ENCODE results near the gene ZMIZ1. TPM values are rescaled to one million over a fixed set of nuclear protein-coding genes. Genes with fewer than 3 reads are reported as not detected.

ZMIZ1 gene
- total RNA-seq, 6 donors from 2014 or later = 51.0 to 99.2 (median 91.8) TPM

DNA sequence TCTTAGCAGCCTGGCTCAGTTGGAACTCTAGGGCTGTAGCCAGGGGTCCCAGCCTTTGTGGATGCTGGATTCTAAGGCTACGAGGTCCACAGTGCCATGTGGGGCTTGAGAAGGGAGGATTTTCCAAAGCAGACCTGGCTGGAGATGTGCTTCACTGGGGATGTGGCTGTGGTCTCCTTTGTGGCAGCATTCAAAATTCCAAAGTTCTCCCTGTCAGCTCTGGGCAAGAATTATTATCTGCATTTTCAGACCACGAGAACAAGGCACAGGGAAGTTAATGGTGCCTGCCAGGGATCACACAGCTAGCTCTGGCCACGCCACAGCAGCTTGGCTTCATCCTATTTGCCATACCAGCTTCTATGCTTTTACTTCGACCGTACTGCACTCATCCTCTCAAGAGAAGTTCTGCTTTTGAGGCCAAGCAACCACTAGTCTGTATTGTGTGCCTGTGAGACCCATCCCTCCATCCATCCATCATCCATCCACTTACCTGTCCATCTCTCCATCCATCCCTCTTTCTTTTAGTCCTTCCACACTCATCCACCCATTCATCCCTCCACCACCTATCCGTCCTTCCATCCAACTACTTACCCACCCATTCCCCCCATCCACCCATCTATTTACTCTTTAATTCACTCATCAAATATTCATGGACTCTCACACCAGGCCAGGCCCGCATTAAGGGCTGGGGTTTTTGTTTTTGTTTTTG, 71.5 kb downstream of the ZMIZ1 start:
- DNase-seq (no peak), ATAC-seq (ENCODE audit: low FRiP score in 2 of 2) (no peak)
- Histone ChIP-seq H3K4me1 (peaks cover 78 to 93% (median 92%) of the 10 kb centered on the region in 4 donors), H3K36me3 (peaks cover 2 to 26% (median 17%) of the 10 kb centered on the region in 4 donors), H3K27me3 (no peaks in the 10 kb centered on the region), H3K27ac (peak overlapping the region; percentile 80 to 92 (median 86)), H3K9me3 (no peaks in the 10 kb centered on the region), H3K4me3 (no peak overlapping the region)
- TF ChIP-seq POLR2A (IDR thresholded peaks at IDR 0.05) (no peak), EP300 (IDR thresholded peaks at IDR 0.05) (no peak), POLR2AphosphoS5 (IDR thresholded peaks at IDR 0.05) (no peak)
- TF ChIP-seq, protein P1, sequence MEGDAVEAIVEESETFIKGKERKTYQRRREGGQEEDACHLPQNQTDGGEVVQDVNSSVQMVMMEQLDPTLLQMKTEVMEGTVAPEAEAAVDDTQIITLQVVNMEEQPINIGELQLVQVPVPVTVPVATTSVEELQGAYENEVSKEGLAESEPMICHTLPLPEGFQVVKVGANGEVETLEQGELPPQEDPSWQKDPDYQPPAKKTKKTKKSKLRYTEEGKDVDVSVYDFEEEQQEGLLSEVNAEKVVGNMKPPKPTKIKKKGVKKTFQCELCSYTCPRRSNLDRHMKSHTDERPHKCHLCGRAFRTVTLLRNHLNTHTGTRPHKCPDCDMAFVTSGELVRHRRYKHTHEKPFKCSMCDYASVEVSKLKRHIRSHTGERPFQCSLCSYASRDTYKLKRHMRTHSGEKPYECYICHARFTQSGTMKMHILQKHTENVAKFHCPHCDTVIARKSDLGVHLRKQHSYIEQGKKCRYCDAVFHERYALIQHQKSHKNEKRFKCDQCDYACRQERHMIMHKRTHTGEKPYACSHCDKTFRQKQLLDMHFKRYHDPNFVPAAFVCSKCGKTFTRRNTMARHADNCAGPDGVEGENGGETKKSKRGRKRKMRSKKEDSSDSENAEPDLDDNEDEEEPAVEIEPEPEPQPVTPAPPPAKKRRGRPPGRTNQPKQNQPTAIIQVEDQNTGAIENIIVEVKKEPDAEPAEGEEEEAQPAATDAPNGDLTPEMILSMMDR (IDR thresholded peaks at IDR 0.05) = no peak
- WGBS, 2 donors = 89 to 90% methylated on average over 6 to 7 of the region's 7 CpGs

DNA sequence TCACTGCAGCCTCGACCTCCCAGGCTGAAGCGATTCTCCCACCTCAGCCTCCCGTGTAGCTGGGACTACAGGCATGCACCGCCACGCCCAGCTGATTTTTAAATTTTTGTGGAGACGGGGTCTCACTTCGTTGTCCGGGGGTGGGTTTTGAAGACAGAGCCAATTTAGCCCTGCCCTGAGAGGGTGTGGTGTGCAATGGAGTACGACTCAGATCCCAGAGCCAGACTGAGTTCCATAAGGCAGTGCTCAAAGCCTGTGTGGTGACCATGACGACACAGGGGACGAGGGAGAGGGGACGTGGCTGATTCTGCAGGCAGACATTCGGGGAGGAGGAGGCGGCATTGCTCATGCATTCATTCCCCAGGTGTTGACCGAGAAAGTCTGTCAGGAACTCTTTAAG, 72.1 kb downstream of the ZMIZ1 start:
- Histone ChIP-seq H3K4me3 (no peak overlapping the region), H3K9me3 (no peaks in the 10 kb centered on the region), H3K36me3 (peaks cover 2 to 26% (median 17%) of the 10 kb centered on the region in 4 donors), H3K4me1 (peaks cover 78 to 93% (median 92%) of the 10 kb centered on the region in 4 donors), H3K27ac (peak overlapping the region in 3 of 4 donors; percentile 68 to 92 (median 82)), H3K27me3 (no peaks in the 10 kb centered on the region)
- no peak for DNase-seq
- WGBS, 2 donors = 89 to 91% methylated on average over 15 of the region's 15 CpGs
- no peak for ATAC-seq (ENCODE audit: low FRiP score in 2 of 2)
- TF ChIP-seq POLR2AphosphoS5 (IDR thresholded peaks at IDR 0.05) = no peak
- TF ChIP-seq POLR2A (IDR thresholded peaks at IDR 0.05) = no peak
- TF ChIP-seq, protein P1 (IDR thresholded peaks at IDR 0.05) = no peak
- no peak for TF ChIP-seq EP300 (IDR thresholded peaks at IDR 0.05)

DNA sequence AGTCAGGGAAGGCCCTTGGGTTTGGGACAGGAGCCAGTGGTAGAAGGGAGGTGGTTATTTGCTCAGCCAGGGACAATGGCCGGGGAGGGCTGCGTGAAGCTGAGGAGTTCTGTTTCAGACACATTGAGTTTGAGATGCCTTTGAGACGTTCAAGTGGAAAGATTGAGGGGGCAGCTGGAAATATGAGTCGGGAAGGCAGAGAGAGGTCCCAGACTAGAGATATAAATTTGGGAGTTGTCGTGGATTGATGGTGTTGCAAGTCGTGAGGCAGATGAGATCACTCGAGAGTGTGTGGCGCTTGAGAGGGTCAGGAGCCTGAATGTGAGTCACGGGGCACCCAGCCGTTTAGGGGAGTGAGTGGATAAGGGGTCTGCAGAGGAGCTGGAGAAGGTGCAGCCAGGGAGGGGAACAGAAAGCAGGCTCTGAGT, 73.3 kb downstream of the ZMIZ1 start:
- Histone ChIP-seq H3K9me3 (no peaks in the 10 kb centered on the region), H3K27me3 (no peaks in the 10 kb centered on the region), H3K4me1 (peaks cover 78 to 93% (median 92%) of the 10 kb centered on the region in 4 donors), H3K27ac (peak overlapping the region; percentile 10 to 92 (median 75)), H3K36me3 (peaks cover 2 to 26% (median 17%) of the 10 kb centered on the region in 4 donors), H3K4me3 (no peak overlapping the region)
- TF ChIP-seq POLR2AphosphoS5 (IDR thresholded peaks at IDR 0.05) (no peak), POLR2A (IDR thresholded peaks at IDR 0.05) (no peak), EP300 (IDR thresholded peaks at IDR 0.05) (no peak)
- TF ChIP-seq, protein P1 (IDR thresholded peaks at IDR 0.05) = no peak
- 52 to 55% methylated on average over 10 of the region's 10 CpGs for WGBS, 2 donors
- DNase-seq = peak in 1 of 2 donors; percentile 34
- ATAC-seq (ENCODE audit: low FRiP score in 2 of 2) = peak in 1 of 2 donors; percentile 47

DNA sequence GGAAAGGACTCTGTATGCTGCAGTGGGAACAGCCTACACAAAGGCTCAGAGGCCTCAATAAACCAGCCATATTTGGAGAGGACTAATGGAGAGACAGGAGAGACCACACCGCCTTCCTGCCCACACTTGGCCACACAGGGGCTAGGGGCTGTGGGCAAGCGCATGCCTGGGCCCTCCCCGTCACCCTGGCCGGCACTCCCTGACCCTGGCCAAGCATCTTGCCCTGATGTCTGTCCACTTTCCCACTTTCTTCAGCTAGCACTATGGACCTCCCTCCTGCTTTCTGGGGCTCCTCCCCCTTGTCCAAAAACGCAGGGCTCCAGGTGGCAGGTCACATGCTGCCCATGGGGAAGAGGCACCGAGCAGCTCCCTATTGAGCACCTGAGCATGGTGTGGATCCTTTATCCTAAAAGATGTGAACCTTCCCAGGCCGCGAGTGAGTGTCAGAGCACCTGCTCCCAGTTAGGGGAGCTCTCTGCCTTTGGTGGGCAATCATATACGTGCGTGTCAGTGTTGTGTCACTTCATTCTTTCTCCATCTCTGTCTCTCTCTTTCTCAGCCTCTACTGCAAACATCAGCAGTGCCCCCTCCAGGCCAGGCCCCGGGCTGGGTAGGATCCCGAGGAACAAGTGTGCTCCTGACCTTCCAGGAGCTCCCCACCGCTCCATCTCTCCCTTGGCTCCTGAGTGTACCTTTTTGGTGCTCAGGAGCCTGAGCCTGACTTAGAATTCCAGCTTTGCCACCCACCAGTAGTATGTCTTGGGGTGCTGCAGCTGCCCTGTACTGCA, 74.0 kb downstream of the ZMIZ1 start:
- H3K27me3 ChIP-seq = no peaks in the 10 kb centered on the region
- no peak overlapping the region for H3K4me3 ChIP-seq
- ATAC-seq (ENCODE audit: low FRiP score in 2 of 2) = no peak
- peaks cover 2 to 26% (median 17%) of the 10 kb centered on the region in 4 donors for H3K36me3 ChIP-seq
- 76 to 83% methylated on average over 11 to 13 of the region's 13 CpGs for WGBS, 2 donors
- H3K4me1 ChIP-seq = peaks cover 78 to 93% (median 92%) of the 10 kb centered on the region in 4 donors
- H3K27ac ChIP-seq = peak overlapping the region; percentile 10 to 92 (median 75)
- no peaks in the 10 kb centered on the region for H3K9me3 ChIP-seq
- TF ChIP-seq, protein P1 (IDR thresholded peaks at IDR 0.05) = no peak
- TF ChIP-seq EP300 (IDR thresholded peaks at IDR 0.05) = no peak
- TF ChIP-seq POLR2A (IDR thresholded peaks at IDR 0.05) = no peak
- no peak for TF ChIP-seq POLR2AphosphoS5 (IDR thresholded peaks at IDR 0.05)
- no peak for DNase-seq
